ENCODE results near the gene ZNF292.
"Not testable (repeated sequence)": the region's sequence is repeated elsewhere in the genome, so short reads cannot be mapped to it uniquely, and the experiment has no call there.

Gene ZNF292

DNA sequence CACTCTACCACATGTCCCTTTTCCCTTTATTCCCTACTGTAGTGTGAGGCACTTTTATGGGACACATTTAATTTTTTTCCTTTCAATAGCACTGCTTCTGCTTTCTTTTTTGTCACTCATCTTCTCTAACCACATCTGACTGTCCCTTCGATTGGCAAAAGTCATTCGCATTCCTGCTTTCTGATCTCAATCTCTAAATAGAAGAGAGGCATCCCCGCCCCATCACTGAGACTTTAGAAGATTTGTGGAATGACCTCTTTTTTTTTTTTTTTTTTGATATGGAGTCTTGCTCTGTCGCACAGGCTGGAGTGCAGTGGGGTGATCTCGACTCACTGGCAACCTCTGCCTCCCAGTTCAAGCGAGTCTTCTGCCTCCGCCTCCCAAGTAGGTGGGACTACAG is 9.1 kb downstream of the ZNF292 start:
- no peak for DNase-seq

DNA sequence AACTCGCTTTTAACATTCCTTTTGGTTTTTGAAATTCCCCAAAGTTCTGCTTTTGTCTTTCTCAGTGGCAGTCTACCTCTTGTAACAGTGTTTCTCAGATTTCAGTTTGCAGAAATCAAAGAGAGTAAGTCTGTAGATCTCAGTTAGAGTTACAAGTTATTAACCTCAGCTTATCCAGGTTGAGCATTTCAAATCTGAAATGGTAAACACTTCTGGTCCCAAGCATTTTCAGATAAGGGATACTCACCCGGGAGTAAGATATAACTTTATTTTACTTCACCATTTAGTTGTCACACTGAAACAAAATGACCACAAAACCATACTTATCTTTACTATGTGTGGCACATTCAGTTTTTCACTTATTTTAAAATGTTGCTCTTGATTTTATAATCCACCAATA is 9.8 kb downstream of the ZNF292 start:
- no peak for DNase-seq

DNA sequence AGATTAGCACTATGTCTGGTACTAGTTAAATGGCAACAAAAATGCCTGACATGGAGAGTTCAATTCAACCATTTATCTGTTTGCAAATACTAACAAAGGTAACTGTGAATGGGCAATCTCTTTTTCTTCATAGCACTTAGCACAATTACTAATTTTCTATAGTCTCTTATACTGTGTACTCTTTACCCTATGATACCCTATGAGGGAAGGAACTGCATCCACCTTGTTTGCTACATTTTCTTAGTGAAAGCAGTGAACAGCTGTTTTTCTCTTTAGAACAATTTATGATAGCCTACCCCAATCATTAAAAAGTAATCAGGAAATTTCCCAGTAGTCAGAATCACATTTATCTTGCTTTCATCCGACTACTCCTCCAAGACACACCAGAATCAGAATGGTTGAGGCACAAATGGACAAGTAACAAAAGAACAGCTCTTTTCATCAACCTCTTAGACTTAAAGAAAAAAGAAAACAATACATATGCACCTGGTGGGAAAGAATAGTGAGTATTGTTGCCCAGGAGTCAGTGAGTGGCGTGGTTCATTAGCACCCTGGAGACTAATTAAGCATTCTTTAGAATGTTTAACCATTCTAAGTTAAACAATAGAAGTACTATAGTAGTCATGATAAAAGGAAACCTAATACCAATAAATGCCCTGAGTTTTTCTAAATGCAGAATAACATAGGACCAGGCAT is 16.7 kb downstream of the ZNF292 start:
- no peak for DNase-seq

DNA sequence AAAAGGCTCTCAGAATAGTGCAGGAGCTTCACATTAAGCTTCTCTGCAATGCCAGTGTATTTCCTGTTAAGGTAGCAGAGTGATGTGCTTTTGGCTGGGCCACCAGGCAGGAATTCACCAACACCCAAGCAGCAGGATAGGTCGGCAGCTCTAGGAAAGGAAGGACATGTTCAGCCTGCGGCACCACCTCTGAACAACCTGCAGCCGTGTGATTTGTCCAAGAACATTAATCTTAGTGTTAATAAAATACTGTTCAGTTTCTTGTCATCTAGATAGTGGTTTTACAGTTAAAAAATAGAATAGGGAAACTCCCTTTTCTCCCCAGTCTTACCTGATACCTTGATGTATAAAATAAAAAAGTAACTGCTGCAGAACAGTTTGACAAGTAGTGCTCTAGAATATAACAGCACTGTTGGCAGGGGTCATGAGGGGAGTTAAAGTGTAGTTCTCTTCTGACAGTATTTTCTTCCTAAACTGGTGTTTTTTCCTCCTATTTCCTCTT is 18.8 kb downstream of the ZNF292 start:
- DNase-seq, result no peak

DNA sequence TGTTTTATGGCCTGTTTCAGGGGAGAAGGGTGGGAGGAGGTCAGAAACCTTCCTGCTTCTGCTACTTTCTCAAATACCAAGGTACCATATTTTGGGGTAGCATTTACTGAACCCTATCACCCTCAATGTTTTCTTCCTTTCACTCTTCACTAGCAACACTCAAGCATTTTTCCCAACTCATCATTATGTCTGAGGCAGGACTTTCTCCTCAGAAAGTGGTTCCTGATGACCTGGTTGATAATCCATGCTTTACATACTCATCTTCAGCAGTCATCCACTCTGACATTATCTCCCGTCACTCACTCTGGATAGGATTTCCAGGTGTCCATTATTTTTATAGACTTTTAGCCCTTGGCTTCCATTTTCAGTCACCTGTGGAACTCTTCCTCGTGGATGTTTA is 21.1 kb downstream of the ZNF292 start:
- DNase-seq, result no peak

DNA sequence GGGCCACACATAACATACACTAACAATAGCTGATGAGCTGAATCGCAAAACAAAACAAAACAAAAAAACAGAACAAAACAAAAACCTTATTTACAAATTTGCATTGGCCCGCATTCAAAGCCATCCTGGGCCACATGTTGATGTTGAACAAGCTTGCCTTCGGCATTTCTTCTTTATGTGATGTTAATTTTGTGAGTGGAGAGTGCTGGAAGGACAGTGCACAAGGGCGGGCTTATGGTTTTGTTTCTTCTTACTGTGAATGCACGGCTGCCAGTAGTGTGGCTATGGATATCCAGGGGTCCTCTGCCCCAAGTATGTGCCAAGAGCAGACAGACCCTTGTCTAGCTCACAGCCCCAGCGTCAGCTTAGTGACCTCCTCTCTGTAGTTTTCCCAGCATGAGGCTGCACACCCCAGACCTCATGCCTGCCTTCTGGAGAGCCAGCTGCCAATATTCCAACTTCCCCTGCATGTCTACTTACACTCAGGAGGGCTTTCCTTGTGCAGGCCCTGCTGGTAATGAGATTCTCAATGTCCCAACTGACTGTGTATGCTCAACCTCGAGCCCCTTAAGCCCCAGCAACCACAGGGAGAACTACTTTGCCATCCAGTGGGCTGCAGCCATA is 24.9 kb downstream of the ZNF292 start:
- no peak for DNase-seq

DNA sequence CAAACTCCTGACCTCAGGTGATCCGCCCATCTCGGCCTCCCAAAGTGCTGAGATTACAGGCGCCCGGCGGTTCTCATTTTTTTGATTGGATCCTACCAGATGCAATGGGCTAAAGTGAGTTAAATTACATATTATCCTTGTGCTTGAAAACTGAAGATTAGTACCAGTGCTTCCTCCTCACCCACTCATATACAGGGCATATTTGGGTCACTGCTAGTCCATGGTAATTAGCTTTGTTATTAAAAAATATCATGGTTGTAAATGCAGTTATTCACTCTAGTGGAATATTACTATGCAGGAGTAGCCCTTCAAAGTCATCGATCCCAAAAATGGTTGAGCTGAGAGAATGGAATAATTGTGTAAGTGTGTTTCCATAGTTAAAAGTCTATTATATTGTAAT is 26.5 kb downstream of the ZNF292 start:
- DNase-seq, result no peak

DNA sequence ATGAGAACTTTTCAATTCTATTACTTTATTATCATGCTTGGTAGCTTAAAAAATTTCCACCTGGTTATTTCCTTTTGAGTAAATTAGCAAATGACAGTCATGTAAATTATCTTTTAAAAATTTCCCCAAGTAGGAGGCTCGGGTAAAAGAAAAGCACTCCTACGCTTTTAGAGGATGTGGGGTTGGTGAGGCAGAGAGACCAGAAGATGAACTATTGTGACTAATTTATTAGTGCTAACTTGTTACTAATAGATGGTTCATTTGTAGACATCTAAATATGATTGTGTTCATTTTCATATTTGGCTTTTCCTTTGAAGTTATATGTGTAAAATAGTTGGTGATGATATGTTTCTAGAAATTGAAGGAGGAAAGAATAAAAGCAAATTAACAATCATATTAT is 27.0 kb downstream of the ZNF292 start:
- DNase-seq, result no peak

DNA sequence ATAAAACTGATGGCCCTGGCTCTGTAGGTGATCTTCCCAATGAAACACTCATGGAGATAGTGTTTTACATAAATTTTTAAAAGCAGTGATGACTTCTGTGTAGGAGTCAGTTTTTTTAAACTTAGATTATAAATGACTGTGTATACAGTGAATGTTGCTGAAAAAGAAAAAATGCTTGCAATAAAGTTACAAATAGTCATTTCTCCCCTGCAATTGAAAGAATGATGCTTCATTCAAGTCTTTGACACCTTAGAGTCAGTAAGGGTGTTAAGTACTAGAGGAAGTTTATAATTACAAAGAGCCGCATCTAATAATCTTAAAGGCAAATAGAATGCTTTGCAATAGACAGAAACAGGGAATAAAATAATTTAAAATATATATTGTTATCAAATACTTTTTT is 27.6 kb downstream of the ZNF292 start:
- DNase-seq, result no peak

DNA sequence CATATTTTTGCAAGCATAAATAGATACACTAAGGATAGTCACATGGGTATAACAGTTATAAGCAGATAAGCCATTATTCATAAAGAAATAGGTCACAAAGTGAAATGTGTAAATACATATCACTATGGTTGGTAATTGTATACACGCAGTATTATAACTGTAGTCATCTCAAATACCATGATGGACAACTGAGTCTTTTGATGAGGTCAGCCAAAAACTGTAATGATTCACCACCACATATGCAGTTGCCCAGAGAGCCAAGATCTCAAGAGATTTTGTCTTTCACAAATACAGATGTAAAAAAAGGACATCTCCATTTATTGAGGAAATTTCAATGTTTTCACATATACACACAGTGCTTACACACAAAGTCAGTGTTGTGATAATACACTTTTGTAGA is 28.3 kb downstream of the ZNF292 start:
- DNase-seq, result no peak

DNA sequence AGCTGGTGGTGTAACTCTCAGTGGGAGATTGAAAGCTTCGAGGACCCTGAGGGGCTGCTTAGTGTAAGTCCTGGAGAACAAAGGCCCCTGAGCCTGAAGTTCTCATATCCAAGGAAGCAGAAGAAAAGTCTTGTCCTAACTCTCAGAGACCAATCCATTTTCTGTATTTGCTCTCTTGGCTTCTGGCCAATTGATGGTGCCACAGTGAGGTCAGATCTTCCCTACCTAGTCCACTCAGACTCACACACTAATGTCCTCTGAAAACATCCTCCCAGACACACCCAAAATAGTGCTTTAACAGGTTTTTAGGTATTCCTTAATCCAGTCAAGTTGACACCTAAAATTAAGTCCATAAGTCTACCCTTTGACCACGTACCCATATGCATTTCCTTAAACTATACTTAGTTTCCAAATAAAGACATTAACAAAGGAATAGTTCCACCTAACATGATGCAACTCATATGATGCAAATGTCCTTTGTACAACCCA is 29.4 kb downstream of the ZNF292 start:
- DNase-seq, result no peak

DNA sequence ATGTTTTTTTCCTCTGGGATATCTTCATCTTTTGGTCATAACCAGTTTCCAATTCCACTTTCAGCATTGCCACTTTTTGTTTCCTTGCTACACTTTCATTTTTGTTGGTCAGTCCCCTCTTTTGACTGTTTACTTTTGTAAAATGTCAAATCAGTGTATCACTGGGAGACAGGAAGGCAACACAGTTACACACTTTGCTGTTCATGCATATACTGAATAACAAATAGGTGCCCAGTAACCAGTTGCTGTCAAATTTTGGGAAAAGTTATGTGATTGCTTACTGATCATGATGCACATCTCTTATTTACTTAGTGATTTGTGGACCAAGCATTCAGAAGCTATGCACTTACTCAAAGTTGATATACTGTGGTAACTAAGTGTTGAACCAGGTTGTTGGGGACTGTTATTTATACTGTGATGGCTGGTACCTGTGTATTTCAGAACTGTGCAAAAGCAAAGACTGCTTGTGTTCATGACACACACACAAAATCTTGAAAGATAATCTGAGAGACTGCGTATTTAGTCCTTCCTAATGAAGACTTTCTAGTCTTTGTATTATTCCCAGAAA is 41.0 kb downstream of the ZNF292 start:
- no peak for DNase-seq

DNA sequence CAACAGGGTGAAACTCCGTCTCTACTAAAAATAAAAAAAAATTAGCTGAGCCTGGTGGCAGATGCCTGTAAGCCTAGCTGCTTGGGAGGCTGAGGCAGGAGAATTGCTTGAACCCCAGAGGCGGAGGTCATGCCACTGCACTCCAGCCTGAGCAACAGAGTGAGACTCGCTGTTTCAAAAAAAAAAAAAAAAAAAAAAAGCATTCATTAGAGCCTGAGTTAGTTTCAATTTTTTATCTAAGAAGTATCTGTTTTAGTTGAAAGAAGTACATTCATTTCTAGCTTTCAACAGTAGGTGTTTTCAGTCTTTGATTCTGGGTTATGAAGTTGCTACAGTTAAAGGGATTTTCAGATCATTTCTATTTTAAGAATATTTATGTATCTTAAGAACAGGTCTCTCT is 42.2 kb downstream of the ZNF292 start:
- DNase-seq, result no peak

DNA sequence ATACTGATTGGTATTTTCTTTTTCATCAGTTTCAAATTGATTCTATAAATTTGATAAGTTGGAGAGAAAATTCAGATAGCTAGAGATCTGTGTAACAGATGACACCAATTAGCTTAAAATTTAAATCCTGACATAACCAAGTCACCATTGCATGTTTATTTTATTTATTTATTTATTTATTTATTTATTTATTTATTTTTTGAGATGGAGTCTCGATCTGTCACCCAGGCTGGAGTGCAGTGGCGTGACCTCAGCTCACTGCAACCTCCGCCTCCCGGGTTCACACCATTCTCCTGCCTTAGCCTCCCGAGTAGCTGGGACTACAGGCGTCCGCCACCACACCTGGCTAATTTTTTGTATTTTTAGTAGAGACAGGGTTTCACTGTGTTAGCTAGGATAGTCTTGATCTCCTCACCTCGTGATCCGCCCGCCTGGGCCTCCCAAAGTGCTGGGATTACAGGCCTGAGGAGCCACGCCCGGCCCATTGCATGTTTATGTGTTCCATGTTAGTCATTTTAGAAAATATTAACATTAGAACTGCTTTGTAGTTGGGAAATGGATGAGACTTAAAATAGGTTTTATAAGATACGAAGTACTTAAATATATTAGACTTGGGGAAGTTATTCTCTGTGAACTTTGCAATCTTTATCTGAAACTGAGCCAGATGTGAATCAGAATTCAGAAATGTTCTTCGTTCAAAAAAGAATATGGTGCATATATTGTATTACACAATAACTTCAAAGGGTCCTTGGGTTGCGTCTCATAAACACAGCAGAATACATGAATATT is 42.9 kb downstream of the ZNF292 start:
- DNase-seq, result not testable (repeated sequence)

DNA sequence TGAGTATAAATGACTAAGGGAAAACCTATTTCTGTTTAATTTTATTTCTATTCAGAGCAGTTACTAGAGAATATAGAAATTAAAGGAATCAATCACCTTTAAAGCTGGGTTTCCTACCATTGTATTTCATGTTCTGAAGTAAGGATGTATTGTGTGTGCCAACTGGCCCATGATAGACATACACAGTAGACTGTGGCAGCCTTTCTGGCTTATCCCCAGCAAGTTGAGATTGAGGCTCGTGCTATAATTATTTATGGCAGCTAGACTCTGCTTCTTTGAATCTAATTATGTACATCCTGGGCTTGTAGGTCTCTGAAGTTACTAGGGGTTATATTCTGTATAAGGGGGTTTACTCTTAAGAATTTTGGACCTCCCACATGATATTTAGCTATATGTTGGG is 44.4 kb downstream of the ZNF292 start:
- DNase-seq, result no peak

DNA sequence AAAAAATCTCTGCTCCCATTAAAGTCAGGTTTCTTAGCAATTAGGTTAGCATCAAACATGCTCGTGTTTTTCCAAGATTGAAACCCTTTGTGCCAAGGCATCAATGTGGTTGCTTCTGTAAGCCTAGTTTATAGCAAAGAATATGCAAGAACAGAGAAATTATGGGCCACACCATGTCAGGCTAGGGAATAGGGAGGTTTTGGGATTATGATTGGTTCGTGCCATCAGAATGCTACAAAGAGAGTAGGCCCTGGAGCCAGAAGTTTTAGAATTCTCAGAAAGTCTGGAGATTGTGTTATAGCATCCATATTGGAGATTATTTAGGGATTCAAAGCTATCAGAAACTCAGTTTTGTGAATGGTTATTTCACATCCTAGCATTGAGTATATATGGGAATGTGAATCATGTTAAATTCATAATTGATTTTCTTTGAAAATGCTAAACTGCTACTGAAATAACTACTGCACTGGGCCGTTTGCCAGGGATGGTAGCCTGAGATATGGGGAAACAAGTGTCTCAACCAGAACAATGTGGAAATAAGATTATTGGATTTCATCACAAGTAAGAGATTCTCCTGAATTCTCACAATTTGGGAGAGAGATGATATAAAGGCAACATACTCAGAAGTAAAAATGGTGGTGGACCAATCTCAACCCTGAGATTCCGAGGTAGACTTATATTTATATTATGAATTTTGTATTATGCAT is 45.3 kb downstream of the ZNF292 start:
- DNase-seq, result no peak

DNA sequence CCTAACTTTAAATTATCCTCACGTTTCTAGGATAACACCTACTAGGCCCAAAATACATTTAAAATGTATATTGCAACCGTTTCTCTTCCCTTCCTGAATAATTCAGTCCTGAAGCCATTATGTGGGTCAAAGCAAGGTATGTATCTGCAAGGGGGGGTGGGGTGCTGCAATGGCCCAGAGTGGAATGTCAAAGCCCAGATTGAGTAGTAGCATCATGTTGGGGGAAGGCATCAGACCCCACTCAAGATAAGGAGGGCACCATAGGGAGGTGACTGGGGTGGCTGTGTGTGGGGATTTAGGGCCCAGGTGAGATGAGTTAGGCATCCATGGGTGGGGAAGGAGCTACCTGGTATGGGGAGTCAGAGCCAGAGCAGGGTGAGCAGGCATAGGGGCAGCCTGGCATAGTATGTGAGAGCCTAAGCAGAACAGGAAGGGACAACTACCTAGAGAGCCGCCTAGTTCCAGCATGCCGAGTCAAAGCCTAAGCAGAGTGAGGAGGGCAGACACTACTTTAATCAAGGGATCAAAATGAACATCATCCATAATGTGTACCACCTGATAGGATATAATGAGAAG is 48.2 kb downstream of the ZNF292 start:
- no peak for DNase-seq

DNA sequence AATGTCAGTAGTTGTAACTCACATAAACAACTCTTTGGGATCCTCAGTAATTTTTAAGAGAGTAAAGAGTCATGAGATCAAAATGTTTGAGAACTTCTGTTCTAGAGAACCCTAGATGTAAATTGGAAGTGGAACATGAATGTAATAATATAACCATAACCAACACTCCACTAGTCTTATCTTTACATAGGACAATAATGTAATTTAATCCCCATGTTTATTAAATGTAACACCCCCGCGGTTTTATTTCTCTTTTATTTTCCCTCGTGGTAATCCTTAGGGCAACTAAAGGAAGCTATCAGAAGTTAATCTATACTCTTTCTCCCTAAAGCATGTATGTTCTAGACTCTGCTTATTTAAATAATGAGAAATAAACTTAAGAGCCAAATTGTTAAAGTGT is 54.4 kb downstream of the ZNF292 start:
- no peak for DNase-seq

DNA sequence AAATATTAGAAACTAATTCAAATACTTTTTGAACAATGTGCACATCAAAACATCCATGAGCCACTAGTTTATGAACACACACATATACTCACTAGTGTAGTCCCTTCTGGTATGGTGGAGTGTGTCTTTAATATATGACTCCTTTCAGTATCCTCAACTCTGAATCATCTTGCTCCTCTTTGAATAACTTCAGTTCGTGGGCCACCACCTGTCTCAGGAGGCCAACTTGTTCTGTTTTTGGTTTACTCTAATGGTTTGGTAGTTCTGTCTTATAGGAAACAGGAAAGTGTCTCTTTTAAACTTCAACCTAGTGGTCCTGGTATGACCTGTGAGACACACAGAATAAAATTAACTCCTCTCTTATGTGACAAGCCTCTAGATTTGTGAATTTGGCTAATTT is 55.6 kb downstream of the ZNF292 start:
- DNase-seq, result no peak

DNA sequence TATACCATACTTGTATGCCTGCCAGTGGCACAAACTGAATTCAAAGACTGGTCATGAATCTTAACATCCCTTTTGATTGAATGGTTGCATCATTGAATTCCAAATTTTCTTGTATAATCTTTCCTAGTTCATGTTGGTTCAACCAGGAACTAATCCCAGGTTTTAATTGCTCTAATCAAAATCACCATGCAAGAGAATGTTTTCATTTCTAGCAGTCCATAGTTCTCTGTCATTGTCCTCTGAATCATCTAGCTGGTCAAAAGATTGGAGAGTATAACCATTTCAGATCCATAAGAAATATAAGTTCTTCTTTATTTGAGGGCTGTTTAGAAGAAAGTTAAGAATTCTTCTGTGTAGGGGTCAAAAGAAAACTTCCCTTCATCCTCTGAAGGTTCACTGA is 57.2 kb downstream of the ZNF292 start:
- no peak for DNase-seq

DNA sequence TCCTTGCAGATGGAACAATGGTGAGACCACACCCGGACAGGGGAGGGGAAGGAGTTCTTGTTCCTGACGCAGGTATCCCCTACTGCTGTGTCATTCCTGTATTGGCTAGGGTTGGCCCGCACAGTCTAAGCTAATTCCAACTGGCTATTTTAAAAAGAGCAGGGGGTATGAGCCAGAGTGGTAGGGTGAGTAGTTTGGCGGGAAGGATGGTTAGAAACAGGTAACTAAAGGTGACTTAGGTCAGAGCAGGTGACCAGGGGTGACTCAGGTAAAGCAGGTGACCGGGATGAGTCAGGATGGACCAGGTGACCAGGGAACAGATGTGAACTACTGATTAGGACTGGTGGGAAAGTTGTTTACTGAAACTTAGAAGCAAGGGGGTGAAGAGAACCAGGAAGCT is 58.0 kb downstream of the ZNF292 start:
- DNase-seq, result no peak

DNA sequence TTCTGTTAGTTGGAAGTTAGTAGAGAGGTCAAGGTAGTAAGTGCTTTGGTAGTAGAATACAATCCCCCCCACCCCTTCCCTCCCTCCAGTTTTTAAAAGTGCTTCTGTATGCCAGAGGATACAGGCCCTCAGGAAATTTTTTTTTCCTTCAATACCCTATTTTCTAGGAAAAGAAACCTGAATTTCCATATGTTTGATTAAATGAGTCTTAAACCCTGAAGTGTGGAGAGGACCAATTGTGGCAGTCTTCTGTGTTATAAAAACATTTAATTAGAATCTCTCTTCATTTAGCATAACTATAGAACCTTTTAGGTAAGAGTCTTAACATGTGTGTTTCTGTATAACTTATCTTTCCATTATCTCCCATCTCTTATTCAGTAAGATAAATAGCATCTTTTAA is 59.5 kb downstream of the ZNF292 start:
- no peak for DNase-seq

DNA sequence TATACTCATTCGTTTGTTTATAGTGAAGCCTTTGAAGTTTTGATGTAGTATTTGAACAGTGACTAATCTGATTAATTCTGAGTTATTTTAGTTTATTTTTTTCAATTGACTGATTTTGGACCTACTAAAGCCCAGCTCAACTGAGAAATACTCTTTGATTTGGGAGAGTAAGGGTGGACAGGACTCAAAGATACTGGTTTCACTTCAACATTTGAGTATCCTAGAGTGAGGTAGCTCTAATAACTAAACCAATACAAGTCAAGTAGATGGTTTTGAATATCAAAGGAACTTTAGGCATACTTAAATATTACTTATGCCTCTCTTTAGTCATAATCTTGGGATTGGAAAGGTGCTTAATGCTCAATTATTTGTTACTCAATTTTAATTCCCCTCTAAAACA is 65.6 kb downstream of the ZNF292 start:
- no peak for DNase-seq

Data from femur (tissue), 1 donor.